H1 (cell line): Measurements from ENCODE around the gene SLC22A23. TPM values are rescaled to one million over a fixed set of nuclear protein-coding genes. Genes with fewer than 3 reads are reported as not detected.

Source experiments
- BCL11A ChIP-seq, 2 experiments: IDR thresholded peaks; one replicate each; pipeline ENCODE4 v1.6.1; 2011; ENCODE audit warnings: low read depth in 2 of 2, low read length in 2 of 2, mild to moderate bottlenecking in 2 of 2
- CHD1 ChIP-seq: IDR thresholded peaks from 2 replicates; pipeline ENCODE4 v1.6.1; 2012; ENCODE audit warnings: low read depth, low read length, improper control_type of control experiment
- GTF2F1 ChIP-seq: IDR thresholded peaks from 2 replicates; pipeline ENCODE4 v1.6.1; 2012; ENCODE audit warnings: low read depth, low read length, improper control_type of control experiment, borderline replicate concordance
- JUND ChIP-seq: IDR thresholded peaks from 2 replicates; pipeline ENCODE4 v1.6.1; 2011; ENCODE audit warnings: mild to moderate bottlenecking, improper control_type of control experiment, low read length
- KDM4A ChIP-seq: IDR thresholded peaks from one replicate; pipeline ENCODE4 v1.7.1; 2012; ENCODE audit warnings: low read depth, mild to moderate bottlenecking, moderate library complexity, low read length, inconsistent platforms; ENCODE audit not compliant: severe bottlenecking
- POLR2A ChIP-seq, 2 experiments: IDR thresholded peaks; 1 replicate in 1 of 2; 2 replicates in 1 of 2; pipeline ENCODE4 v1.6.1; 2011; ENCODE audit warnings: low read depth in 2 of 2, low read length in 2 of 2, mild to moderate bottlenecking in 2 of 2; ENCODE audit errors: control extremely low read depth in 1 of 2
- RXRA ChIP-seq: IDR thresholded peaks from 2 replicates; pipeline ENCODE4 v1.6.1; 2011; ENCODE audit warnings: low read depth, mild to moderate bottlenecking, low read length, moderate library complexity; ENCODE audit not compliant: insufficient read depth
- SP1 ChIP-seq: IDR thresholded peaks from 2 replicates; pipeline ENCODE4 v1.6.1; 2011; ENCODE audit warnings: low read depth, low read length
- SRF ChIP-seq: IDR thresholded peaks from 2 replicates; pipeline ENCODE4 v1.6.1; 2011; ENCODE audit warnings: mild to moderate bottlenecking, low read depth, low read length, moderate library complexity
- YY1 ChIP-seq: IDR thresholded peaks from 2 replicates; pipeline ENCODE4 v1.6.1; 2011; ENCODE audit warnings: low read depth, mild to moderate bottlenecking, low read length
- polyA plus RNA-seq, 7 experiments: library from polyadenylated mRNA; depleted of rRNA in 3 of 7; stranded (reverse) in 5 of 7; unstranded in 2 of 7; fragments of >200 nt in 5 of 7; fragments of 200-250 nt in 2 of 7; gene quantifications; 1 replicate in 5 of 7; 2 replicates in 1 of 7; 4 replicates in 1 of 7; pipeline versions ENCODE4 v1.2.1 to v1.2.3, GENCODE V29; 2011 to 2013; ENCODE audit warnings: missing spikeins in 2 of 7, mixed read lengths in 2 of 7
- total RNA-seq: library from RNA; stranded (reverse); fragmentation: NEBNext Ultra II Directional; extraction: Animal tissue kit (Norgen Biotek cat#: 25700); gene quantifications from 2 replicates; pipeline ENCODE4 v1.2.1, GENCODE V29; 2021

The SLC22A23 gene
- total and polyA plus RNA-seq, 2 of the 8 experiments (the other 6 are each of a cell fraction or from before 2014, with no cell fraction given) = 9.9 to 38.4 TPM

DNA sequence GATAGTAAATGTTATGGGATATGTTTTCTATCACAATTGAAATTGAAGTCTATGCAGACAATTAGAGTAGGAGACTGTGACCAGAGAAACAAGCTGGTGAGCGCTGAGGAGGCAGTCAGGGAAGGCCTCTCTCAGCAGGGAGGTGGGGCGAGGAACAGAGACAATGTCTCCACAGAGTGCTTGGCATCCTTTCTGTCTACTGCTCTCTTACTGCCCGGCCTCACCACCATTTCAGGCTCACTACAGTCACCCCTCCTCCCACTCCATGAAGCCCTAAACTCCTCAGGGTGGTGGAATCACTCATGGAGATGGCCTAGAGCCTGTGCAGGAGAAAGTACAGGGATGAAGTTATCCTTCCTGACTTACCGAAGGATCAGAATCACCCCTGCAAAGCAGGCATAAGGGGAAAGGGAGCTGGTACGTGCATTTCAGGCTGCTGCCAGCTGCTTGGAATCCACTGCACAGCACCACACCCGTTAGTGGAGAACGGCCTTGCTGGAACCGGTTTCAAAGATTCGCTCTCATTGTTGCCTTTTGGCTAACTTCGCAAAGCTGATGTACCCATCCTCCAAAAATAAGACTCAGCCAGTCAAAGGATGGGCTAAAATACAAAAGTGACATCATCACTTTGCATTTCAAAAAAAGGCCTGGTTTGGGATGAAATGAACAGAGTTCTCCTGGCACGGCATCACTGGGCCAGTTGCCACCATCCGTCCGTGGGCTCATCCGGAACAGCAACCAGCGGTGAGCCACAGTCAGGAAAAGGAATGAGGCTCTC, 67.3 kb downstream of the SLC22A23 start (continued):
- TF ChIP-seq RXRA (no peak), GTF2F1 (no peak), YY1 (no peak), JUND (no peak), SP1 (no peak), POLR2A (IDR thresholded peaks at IDR 0.05; ENCODE audit: control extremely low read depth in 1 of 2, low read depth in 2 of 2, low read length in 2 of 2) (no peak), SRF (no peak), KDM4A (no peak), BCL11A (IDR thresholded peaks at IDR 0.05; ENCODE audit: low read depth in 2 of 2, low read length in 2 of 2) (no peak), CHD1 (no peak)
